Hepatocyte (in vitro differentiated cells): ENCODE data around the gene PTGIS. TPM values are rescaled to one million over a fixed set of nuclear protein-coding genes. Genes with fewer than 3 reads are reported as not detected.

ENCODE experiments used
- DNase-seq: peaks from one replicate; pipeline ENCODE4 v3.0.0-alpha.2; 2016; ENCODE audit warnings: low spot score
- H2AFZ ChIP-seq: fragments of 200-600 bp; sonication (generic); 2 replicates; pipeline ENCODE4 v1.6.0; 2016; ENCODE audit warnings: antibody characterized with exemption, mild to moderate bottlenecking
- H3K27ac ChIP-seq: fragments of 200-600 bp; sonication (generic); 2 replicates; pipeline ENCODE4 v1.5.1; 2016; ENCODE audit warnings: mild to moderate bottlenecking
- H3K27me3 ChIP-seq: fragments of 200-600 bp; sonication (generic); 2 replicates; pipeline ENCODE4 v1.6.1; 2016
- H3K36me3 ChIP-seq: fragments of 200-600 bp; sonication (generic); replicated peaks from 2 replicates; pipeline ENCODE4 v1.5.1; 2016; ENCODE audit warnings: low read depth; ENCODE audit not compliant: insufficient read depth
- H3K4me1 ChIP-seq: fragments of 200-600 bp; sonication (generic); 2 replicates; pipeline ENCODE4 v1.5.1; 2016; ENCODE audit warnings: mild to moderate bottlenecking, moderate library complexity; ENCODE audit not compliant: insufficient read depth
- H3K4me2 ChIP-seq: fragments of 200-600 bp; sonication (generic); 2 replicates; pipeline ENCODE4 v1.6.0; 2016
- H3K4me3 ChIP-seq: fragments of 200-600 bp; sonication (generic); 2 replicates; pipeline ENCODE4 v1.5.1; 2016; ENCODE audit warnings: mild to moderate bottlenecking
- H3K79me2 ChIP-seq: fragments of 200-600 bp; sonication (generic); 2 replicates; pipeline ENCODE4 v1.6.0; 2017; ENCODE audit warnings: mild to moderate bottlenecking
- H3K9me2 ChIP-seq: fragments of 200-600 bp; sonication (generic); replicated peaks from 2 replicates; pipeline ENCODE4 v1.6.0; 2017; ENCODE audit warnings: mild to moderate bottlenecking; ENCODE audit not compliant: insufficient read depth
- H3K9me3 ChIP-seq: fragments of 200-600 bp; sonication (generic); 2 replicates; pipeline ENCODE4 v1.5.1; 2016; ENCODE audit warnings: low read depth, mild to moderate bottlenecking
- H4K20me1 ChIP-seq: fragments of 200-600 bp; sonication (generic); 2 replicates; pipeline ENCODE4 v1.6.0; 2016; ENCODE audit warnings: mild to moderate bottlenecking; ENCODE audit not compliant: insufficient read depth, poor library complexity, severe bottlenecking
- CTCF ChIP-seq: fragments of 200-600 bp; sonication (generic); IDR thresholded peaks from 2 replicates; pipeline ENCODE4 v1.5.1; 2016; ENCODE audit warnings: antibody characterized with exemption, mild to moderate bottlenecking; ENCODE audit not compliant: poor library complexity
- EZH2 ChIP-seq: fragments of 200-600 bp; sonication (generic); IDR thresholded peaks from 2 replicates; pipeline ENCODE4 v1.6.1; 2016; ENCODE audit warnings: antibody characterized with exemption, mild to moderate bottlenecking, borderline replicate concordance
- EZH2phosphoT487 ChIP-seq: fragments of 200-600 bp; sonication (generic); IDR thresholded peaks from one replicate; pipeline ENCODE4 v1.6.1; 2018; ENCODE audit warnings: antibody characterized with exemption, mild to moderate bottlenecking, low read depth, moderate library complexity; ENCODE audit not compliant: unreplicated experiment, severe bottlenecking
- WGBS: methylation state at CpG from one replicate; pipeline ENCODE4 v1.1.6; 2016; ENCODE audit warnings: low lambda C conversion rate; ENCODE audit errors: missing lambda C conversion rate; 5-methylcytosine and 5-hydroxymethylcytosine counted together
- polyA plus RNA-seq: library from polyadenylated mRNA; unstranded; fragments of >200 nt; fragmentation: Nextera tagmentation; extraction: Ambion mirVana; gene quantifications from 2 replicates; pipeline ENCODE4 v1.2.1, GENCODE V29; 2016
- total RNA-seq: library from RNA; depleted of rRNA; stranded (reverse); fragments of >200 nt; gene quantifications from 2 replicates; pipeline ENCODE4 v1.2.3, GENCODE V29; 2014

The PTGIS gene
- total and polyA plus RNA-seq, 2 experiments from 2014 or later: 25.4 to 26.1 TPM

- Histone ChIP-seq H3K9me2 (no peaks in the 10 kb centered on the region), H3K27ac (no peak overlapping the region), H3K9me3 (no peaks in the 10 kb centered on the region), H2AFZ (no peak overlapping the region), H3K36me3 (no peaks in the 10 kb centered on the region), H3K4me1 (peaks cover 5% of the 10 kb centered on the region), H4K20me1 (no peaks in the 10 kb centered on the region), H3K79me2 (no peaks in the 10 kb centered on the region), H3K4me3 (no peak overlapping the region), H3K27me3 (no peaks in the 10 kb centered on the region), H3K4me2 (no peak overlapping the region)
- TF ChIP-seq EZH2phosphoT487 (no peak), CTCF (no peak), EZH2 (no peak)
- DNase-seq: no peak
- 100% methylated on average over 2 of the region's 2 CpGs for WGBS
These were observed 22.4 kb downstream of the PTGIS start for GRCh38 chr20:49545572-49545971.

DNA sequence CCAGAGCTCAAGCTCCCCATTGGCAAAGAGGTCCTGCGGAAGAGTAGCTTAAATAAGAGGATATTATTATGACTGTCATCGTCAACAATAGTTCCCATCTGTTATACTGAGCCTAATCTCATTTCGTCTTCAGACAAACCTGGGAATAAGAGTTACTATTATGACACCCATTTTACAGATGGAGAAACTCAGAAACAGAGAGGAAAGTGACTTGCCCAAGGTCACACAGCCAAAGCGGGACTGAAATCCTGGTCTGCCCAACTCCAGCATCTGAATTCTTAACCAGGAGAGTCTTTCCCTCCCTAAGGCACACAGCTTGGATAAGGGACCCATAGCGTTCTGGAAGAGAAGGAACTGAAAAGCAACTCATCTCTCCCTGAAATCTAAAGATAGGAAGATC is 23.4 kb downstream of the PTGIS start:
- Histone ChIP-seq H4K20me1 (no peaks in the 10 kb centered on the region), H3K4me2 (no peak overlapping the region), H3K36me3 (no peaks in the 10 kb centered on the region), H3K4me1 (no peaks in the 10 kb centered on the region), H3K4me3 (no peak overlapping the region), H3K9me3 (no peaks in the 10 kb centered on the region), H2AFZ (no peak overlapping the region), H3K79me2 (no peaks in the 10 kb centered on the region), H3K27me3 (no peaks in the 10 kb centered on the region), H3K27ac (no peak overlapping the region), H3K9me2 (no peaks in the 10 kb centered on the region)
- 98% methylated on average over 5 of the region's 5 CpGs for WGBS
- no peak for DNase-seq
- TF ChIP-seq EZH2: no peak
- TF ChIP-seq CTCF: no peak
- TF ChIP-seq EZH2phosphoT487: no peak

DNA sequence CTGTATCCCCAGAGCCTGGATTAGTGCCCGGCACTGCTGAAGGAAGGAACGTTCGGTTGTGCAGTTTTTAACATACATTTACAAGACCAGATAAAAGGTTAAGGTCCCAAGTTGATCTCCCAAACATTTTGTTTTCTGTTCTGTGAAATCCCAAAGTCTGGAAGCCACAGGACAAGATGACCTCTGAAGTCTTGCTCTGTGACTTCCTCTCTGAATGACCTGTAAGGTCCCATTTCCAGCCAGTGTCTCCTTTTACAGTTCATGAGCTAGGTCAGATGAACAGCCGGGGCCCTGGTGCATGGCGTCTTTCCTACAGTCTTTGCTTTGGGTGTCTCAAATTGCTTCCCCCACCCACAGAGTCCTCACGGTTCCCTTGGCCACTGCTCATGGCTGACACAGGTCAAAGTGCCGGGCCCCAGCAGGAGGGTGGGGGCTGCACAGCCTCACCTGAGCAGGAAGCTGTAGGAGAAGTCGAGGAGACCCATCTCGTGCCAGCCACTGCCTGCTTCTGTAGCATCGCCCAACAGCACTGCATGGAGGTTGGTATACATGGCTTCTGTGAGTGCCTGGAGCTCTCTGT is 24.0 kb downstream of the PTGIS start:
- no peaks in the 10 kb centered on the region for H3K79me2 ChIP-seq
- no peaks in the 10 kb centered on the region for H3K4me1 ChIP-seq
- H3K4me2 ChIP-seq: no peak overlapping the region
- H3K27me3 ChIP-seq: no peaks in the 10 kb centered on the region
- no peak overlapping the region for H3K4me3 ChIP-seq
- H3K27ac ChIP-seq: no peak overlapping the region
- no peak overlapping the region for H2AFZ ChIP-seq
- no peaks in the 10 kb centered on the region for H3K9me3 ChIP-seq
- H4K20me1 ChIP-seq: no peaks in the 10 kb centered on the region
- H3K36me3 ChIP-seq: no peaks in the 10 kb centered on the region
- TF ChIP-seq CTCF (no peak), EZH2 (no peak), EZH2phosphoT487 (no peak)
- 94% methylated on average over 10 of the region's 10 CpGs for WGBS
- no peaks in the 10 kb centered on the region for H3K9me2 ChIP-seq
- no peak for DNase-seq
